ENCODE results near the gene CAMK1D.

CAMK1D gene

GRCh38 chr10:12414278-12414989 lies 65.1 kb downstream of the CAMK1D start:
- Mint-ChIP-seq H3K27me3 (ENCODE audit: low read depth) (no peaks in the 10 kb centered on the region), H3K4me1 (peaks cover 35% of the 10 kb centered on the region), H3K27ac (peak overlapping the region; percentile 46 to 70 (median 54)), H3K4me3 (peak overlapping the region in 2 of 3 experiments; percentile 22 to 48), H3K36me3 (ENCODE audit: low read depth) (no peaks in the 10 kb centered on the region), H3K9me3 (peaks cover 3% of the 10 kb centered on the region)
- TF ChIP-seq, protein P1, sequence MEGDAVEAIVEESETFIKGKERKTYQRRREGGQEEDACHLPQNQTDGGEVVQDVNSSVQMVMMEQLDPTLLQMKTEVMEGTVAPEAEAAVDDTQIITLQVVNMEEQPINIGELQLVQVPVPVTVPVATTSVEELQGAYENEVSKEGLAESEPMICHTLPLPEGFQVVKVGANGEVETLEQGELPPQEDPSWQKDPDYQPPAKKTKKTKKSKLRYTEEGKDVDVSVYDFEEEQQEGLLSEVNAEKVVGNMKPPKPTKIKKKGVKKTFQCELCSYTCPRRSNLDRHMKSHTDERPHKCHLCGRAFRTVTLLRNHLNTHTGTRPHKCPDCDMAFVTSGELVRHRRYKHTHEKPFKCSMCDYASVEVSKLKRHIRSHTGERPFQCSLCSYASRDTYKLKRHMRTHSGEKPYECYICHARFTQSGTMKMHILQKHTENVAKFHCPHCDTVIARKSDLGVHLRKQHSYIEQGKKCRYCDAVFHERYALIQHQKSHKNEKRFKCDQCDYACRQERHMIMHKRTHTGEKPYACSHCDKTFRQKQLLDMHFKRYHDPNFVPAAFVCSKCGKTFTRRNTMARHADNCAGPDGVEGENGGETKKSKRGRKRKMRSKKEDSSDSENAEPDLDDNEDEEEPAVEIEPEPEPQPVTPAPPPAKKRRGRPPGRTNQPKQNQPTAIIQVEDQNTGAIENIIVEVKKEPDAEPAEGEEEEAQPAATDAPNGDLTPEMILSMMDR (IDR thresholded peaks at IDR 0.05; ENCODE audit: unreplicated experiment in 3 of 3), result no peak

DNA sequence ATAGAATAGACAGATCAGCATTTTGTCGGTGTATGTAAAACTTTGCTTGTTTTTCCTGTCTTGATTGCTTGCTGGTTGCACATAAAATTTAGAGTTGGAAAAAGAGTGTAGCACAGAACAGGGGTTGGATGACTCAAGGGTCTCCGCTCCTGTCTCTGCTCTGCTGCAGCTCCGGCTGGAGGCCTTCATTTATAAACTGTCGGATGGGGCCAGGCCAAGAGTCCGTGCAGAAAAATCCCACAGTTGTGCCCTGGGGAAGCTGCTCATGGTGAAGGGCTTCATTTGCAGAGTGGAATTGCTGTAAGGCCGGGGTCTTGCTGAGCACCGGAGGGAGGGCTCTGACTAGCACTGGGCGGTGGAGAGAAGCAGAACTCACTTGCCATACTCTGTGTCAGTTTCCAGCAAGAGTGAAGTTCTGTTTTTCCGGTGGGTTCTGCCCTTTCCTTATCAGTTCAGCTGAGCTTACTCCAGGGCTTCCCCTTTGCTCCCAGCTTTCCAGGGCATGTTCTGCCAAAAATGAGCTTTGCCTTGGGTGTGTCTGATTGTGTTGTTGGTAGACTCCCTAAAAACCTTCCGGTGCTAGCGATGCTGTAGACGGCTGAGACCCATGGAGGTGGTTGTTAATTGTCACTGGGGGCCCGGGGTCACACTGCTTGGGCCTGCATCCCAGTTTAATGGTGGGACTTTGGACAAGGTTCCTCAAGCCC lies 67.2 kb downstream of the CAMK1D start:
- H3K4me1 Mint-ChIP-seq, result peaks cover 36% of the 10 kb centered on the region

DNA sequence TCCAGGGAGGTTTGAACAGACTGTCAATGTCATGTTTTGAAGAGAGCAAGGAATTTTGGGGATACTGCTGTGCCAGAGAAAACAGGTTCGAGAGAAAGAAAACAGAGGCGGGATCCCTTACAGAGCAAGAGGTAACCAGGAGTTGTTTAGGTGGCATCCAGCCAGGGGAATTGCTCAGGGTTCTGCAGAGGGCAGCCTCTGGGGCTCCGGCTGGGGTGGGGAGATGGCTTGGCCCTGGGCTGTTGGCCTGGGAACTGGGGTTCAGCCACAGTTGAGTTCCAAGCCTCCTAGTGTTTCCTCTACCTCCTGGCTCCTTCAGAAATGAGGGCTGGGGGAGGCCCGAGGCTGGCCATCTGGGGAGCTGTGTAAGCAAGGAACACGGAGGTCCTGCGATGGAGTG lies 68.0 kb downstream of the CAMK1D start:
- H3K36me3 Mint-ChIP-seq (ENCODE audit: low read depth), result no peaks in the 10 kb centered on the region
- H3K27ac Mint-ChIP-seq, result peak overlapping the region in 2 of 3 experiments; percentile 38 to 80
- TF ChIP-seq, protein P1 (IDR thresholded peaks at IDR 0.05; ENCODE audit: unreplicated experiment in 3 of 3), result no peak
- peaks cover 3% of the 10 kb centered on the region for H3K9me3 Mint-ChIP-seq
- peaks cover 36% of the 10 kb centered on the region for H3K4me1 Mint-ChIP-seq
- no peak overlapping the region for H3K4me3 Mint-ChIP-seq
- H3K27me3 Mint-ChIP-seq (ENCODE audit: low read depth), result no peaks in the 10 kb centered on the region

More for the DNA sequence above, 67.2 kb downstream of the CAMK1D start:
- TF ChIP-seq, protein P1 (IDR thresholded peaks at IDR 0.05; ENCODE audit: unreplicated experiment in 3 of 3), result no peak
- Mint-ChIP-seq H3K27me3 (ENCODE audit: low read depth) (no peaks in the 10 kb centered on the region), H3K9me3 (peaks cover 3% of the 10 kb centered on the region), H3K36me3 (ENCODE audit: low read depth) (no peaks in the 10 kb centered on the region), H3K4me3 (peak overlapping the region in 2 of 3 experiments; percentile 6 to 39), H3K27ac (peak overlapping the region in 2 of 3 experiments; percentile 72 to 80)

- Mint-ChIP-seq H3K36me3 (ENCODE audit: low read depth) (no peaks in the 10 kb centered on the region), H3K9me3 (peaks cover 3% of the 10 kb centered on the region)
Measured at GRCh38 chr10:12418000-12418399, 68.7 kb downstream of the CAMK1D start.

GRCh38 chr10:12418725-12419261 lies 69.4 kb downstream of the CAMK1D start:
- Mint-ChIP-seq H3K4me3 (no peak overlapping the region), H3K36me3 (ENCODE audit: low read depth) (no peaks in the 10 kb centered on the region), H3K27ac (no peak overlapping the region), H3K4me1 (peaks cover 36% of the 10 kb centered on the region), H3K27me3 (ENCODE audit: low read depth) (no peaks in the 10 kb centered on the region), H3K9me3 (no peaks in the 10 kb centered on the region)
- TF ChIP-seq, protein P1 (IDR thresholded peaks at IDR 0.05; ENCODE audit: unreplicated experiment in 3 of 3), result no peak

More at GRCh38 chr10:12418000-12418399, 68.7 kb downstream of the CAMK1D start:
- Mint-ChIP-seq H3K4me3 (no peak overlapping the region), H3K27ac (no peak overlapping the region), H3K27me3 (ENCODE audit: low read depth) (no peaks in the 10 kb centered on the region), H3K4me1 (peaks cover 36% of the 10 kb centered on the region)
- TF ChIP-seq, protein P1 (IDR thresholded peaks at IDR 0.05; ENCODE audit: unreplicated experiment in 3 of 3), result no peak
